ENCODE data around the gene CYB5B.

CYB5B gene

DNA sequence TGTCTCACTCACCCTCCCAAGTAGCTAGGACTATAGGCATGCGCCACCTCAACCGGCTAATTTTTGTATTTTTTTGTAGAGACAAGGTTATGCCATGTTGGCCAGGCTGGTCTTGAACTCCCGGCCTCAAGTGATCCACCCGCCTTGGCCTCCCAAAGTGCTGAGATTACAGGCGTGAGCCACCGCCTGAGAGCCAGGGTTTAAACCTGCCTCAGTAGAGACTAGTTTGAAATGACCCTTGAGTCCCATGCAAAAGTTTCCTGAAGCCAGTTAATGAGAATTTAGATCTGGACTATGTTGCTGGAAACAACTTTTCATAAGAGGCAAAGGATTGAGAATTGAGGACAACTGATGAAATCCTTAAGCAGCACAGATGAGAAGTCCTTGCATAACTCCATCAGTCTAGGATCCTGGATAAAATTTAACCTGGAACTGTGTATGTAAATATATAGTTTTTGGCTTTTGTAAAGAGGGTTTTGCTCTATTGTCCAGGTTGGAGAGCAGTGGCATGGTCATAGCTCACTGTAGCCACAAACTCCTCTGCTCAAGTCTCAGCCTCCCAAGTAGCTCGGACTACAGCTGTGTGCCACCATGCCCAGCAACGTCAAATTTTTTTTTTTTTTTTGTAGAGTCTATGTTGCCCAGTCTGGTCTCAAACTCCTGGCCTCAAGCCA is 43.2 kb downstream of the CYB5B start:
- TF ChIP-seq, protein P1, sequence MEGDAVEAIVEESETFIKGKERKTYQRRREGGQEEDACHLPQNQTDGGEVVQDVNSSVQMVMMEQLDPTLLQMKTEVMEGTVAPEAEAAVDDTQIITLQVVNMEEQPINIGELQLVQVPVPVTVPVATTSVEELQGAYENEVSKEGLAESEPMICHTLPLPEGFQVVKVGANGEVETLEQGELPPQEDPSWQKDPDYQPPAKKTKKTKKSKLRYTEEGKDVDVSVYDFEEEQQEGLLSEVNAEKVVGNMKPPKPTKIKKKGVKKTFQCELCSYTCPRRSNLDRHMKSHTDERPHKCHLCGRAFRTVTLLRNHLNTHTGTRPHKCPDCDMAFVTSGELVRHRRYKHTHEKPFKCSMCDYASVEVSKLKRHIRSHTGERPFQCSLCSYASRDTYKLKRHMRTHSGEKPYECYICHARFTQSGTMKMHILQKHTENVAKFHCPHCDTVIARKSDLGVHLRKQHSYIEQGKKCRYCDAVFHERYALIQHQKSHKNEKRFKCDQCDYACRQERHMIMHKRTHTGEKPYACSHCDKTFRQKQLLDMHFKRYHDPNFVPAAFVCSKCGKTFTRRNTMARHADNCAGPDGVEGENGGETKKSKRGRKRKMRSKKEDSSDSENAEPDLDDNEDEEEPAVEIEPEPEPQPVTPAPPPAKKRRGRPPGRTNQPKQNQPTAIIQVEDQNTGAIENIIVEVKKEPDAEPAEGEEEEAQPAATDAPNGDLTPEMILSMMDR (IDR thresholded peaks at IDR 0.05; ENCODE audit: low read depth, low read length): no peak
- no peak for TF ChIP-seq EZH2phosphoT487 (IDR thresholded peaks at IDR 0.05; ENCODE audit: low read depth)
- H3K4me2 ChIP-seq (ENCODE audit: low read length): peak overlapping the region; percentile 63; the same call in 1 of the 2 replicates
- no peaks in the 10 kb centered on the region for H3K9me3 ChIP-seq (ENCODE audit: insufficient read depth, low read length)
- peaks cover 92% of the 10 kb centered on the region for H3K4me1 ChIP-seq (ENCODE audit: low read length)
- H3K79me2 ChIP-seq (ENCODE audit: low read length): peaks cover 9% of the 10 kb centered on the region; the same call in 1 of the 2 replicates
- no peak overlapping the region for H3K9ac ChIP-seq (ENCODE audit: low read length)
- H4K20me1 ChIP-seq (ENCODE audit: insufficient read depth, low read length): peaks cover 7% of the 10 kb centered on the region; the same call in 1 of the 2 replicates
- no peaks in the 10 kb centered on the region for H3K27me3 ChIP-seq (ENCODE audit: low read depth, low read length)
- H3K4me3 ChIP-seq (ENCODE audit: low read length): no peak overlapping the region
- no peak overlapping the region for H2AFZ ChIP-seq (ENCODE audit: low read depth, low read length)
- no peak overlapping the region for H3K27ac ChIP-seq (ENCODE audit: low read length)
- H3K36me3 ChIP-seq (replicated peaks; ENCODE audit: low read depth, low read length): peaks cover 26% of the 10 kb centered on the region

DNA sequence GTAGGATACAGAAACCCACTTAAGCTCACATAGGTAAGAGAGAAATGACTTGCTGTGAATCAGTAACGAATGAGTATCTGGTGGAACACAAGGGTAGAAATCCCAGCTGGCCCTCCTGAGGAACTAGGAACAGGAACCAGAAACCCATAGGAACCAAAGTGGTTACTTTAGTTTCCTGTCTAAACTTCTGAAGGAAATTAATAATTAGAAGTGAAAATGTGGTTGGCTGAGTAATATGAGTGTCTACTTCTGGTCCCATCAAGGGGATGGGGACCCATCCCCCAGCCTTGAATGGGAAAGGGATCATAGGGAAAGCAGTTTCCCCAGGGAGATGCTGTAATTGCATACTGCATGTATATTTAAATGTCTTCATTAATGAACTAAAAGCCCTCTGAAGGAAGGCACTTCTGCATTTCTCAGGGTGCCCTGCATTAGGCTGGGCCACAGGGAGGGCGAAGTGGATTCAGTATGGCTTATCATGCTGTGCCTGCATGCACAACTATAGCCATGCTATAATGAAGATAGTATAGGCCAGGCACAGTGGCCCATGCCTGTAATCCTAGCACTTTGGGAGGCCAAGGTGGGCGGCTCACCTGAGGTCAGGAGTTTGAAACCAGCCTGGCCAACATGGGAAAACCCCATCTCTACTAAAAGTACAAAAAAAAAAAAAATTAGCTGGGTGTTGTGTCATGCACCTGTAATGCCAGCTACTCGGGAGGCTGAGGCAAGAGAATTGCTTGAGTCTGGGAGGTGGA is 45.6 kb downstream of the CYB5B start:
- H3K27me3 ChIP-seq (ENCODE audit: low read depth, low read length): no peaks in the 10 kb centered on the region
- H3K79me2 ChIP-seq (ENCODE audit: low read length): peaks cover 9% of the 10 kb centered on the region; the same call in 1 of the 2 replicates
- H2AFZ ChIP-seq (ENCODE audit: low read depth, low read length): no peak overlapping the region
- no peaks in the 10 kb centered on the region for H3K9me3 ChIP-seq (ENCODE audit: insufficient read depth, low read length)
- peaks cover 7% of the 10 kb centered on the region; the same call in 1 of the 2 replicates for H4K20me1 ChIP-seq (ENCODE audit: insufficient read depth, low read length)
- H3K4me3 ChIP-seq (ENCODE audit: low read length): peak overlapping the region; percentile 52
- TF ChIP-seq, protein P1 (IDR thresholded peaks at IDR 0.05; ENCODE audit: low read depth, low read length): no peak
- TF ChIP-seq EZH2phosphoT487 (IDR thresholded peaks at IDR 0.05; ENCODE audit: low read depth): peak; percentile 93
- H3K4me2 ChIP-seq (ENCODE audit: low read length): peak overlapping the region; percentile 65
- H3K36me3 ChIP-seq (replicated peaks; ENCODE audit: low read depth, low read length): peaks cover 7% of the 10 kb centered on the region
- H3K9ac ChIP-seq (ENCODE audit: low read length): peak overlapping the region; percentile 41; the same call in 1 of the 2 replicates
- peak overlapping the region; percentile 89 for H3K27ac ChIP-seq (ENCODE audit: low read length)
- H3K4me1 ChIP-seq (ENCODE audit: low read length): peaks cover 85% of the 10 kb centered on the region

DNA sequence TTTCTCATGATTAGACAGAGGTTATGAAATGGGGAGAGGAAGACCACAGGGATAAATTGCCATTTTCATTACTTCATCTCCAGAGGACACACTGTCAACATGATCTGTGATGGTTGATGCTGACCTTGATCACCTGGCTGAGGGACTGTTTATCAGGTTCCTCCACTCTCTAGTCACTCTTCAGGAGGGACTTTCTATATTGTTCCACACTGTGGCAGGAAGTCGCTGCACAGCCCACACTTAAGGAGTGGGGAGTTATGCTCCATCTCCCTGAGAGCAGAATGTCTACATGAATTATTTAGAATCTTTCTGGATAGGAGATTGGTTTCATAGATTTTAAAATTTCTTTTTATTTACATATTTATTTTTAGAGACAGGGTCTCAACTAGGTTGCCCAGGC is 46.7 kb downstream of the CYB5B start:
- Histone ChIP-seq H3K9ac (ENCODE audit: low read length) (peak overlapping the region; percentile 41; the same call in 1 of the 2 replicates), H3K4me3 (ENCODE audit: low read length) (peak overlapping the region; percentile 52; the same call in 1 of the 2 replicates), H3K27me3 (ENCODE audit: low read depth, low read length) (no peaks in the 10 kb centered on the region), H4K20me1 (ENCODE audit: insufficient read depth, low read length) (peaks cover 2% of the 10 kb centered on the region; the same call in 1 of the 2 replicates), H3K4me2 (ENCODE audit: low read length) (peak overlapping the region; percentile 65), H3K36me3 (replicated peaks; ENCODE audit: low read depth, low read length) (peaks cover 7% of the 10 kb centered on the region), H3K4me1 (ENCODE audit: low read length) (peaks cover 73% of the 10 kb centered on the region), H3K9me3 (ENCODE audit: insufficient read depth, low read length) (no peaks in the 10 kb centered on the region), H3K27ac (ENCODE audit: low read length) (peak overlapping the region; percentile 89), H3K79me2 (ENCODE audit: low read length) (peaks cover 9% of the 10 kb centered on the region; the same call in 1 of the 2 replicates), H2AFZ (ENCODE audit: low read depth, low read length) (no peak overlapping the region)
- no peak for TF ChIP-seq EZH2phosphoT487 (IDR thresholded peaks at IDR 0.05; ENCODE audit: low read depth)
- TF ChIP-seq, protein P1 (IDR thresholded peaks at IDR 0.05; ENCODE audit: low read depth, low read length): no peak

DNA sequence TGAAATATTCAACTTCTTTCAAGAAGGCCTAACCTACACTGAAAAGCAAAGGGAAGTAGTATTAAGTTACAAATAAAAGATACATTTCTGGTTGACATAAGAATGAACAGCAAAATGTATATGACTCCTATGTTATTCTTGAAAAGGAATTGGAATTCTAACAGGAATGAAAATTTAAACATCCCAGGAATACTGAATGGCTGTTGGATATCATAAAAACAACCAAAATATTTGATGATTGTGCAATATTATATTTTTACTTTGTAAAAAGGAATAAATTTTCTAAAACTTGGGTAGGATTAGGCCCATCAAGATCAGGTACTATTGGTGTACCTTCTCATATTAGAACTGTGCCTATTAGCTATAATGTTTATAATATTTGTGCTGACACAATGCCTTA is 50.0 kb downstream of the CYB5B start:
- H2AFZ ChIP-seq (ENCODE audit: low read depth, low read length): no peak overlapping the region
- H3K4me1 ChIP-seq (ENCODE audit: low read length): peaks cover 40% of the 10 kb centered on the region
- H3K4me3 ChIP-seq (ENCODE audit: low read length): no peak overlapping the region
- H3K4me2 ChIP-seq (ENCODE audit: low read length): no peak overlapping the region
- no peaks in the 10 kb centered on the region for H3K27me3 ChIP-seq (ENCODE audit: low read depth, low read length)
- no peak overlapping the region for H3K9ac ChIP-seq (ENCODE audit: low read length)
- no peaks in the 10 kb centered on the region for H3K79me2 ChIP-seq (ENCODE audit: low read length)
- no peaks in the 10 kb centered on the region for H3K36me3 ChIP-seq (replicated peaks; ENCODE audit: low read depth, low read length)
- peaks cover 2% of the 10 kb centered on the region; the same call in 1 of the 2 replicates for H4K20me1 ChIP-seq (ENCODE audit: insufficient read depth, low read length)
- TF ChIP-seq, protein P1 (IDR thresholded peaks at IDR 0.05; ENCODE audit: low read depth, low read length): no peak
- TF ChIP-seq EZH2phosphoT487 (IDR thresholded peaks at IDR 0.05; ENCODE audit: low read depth): no peak
- H3K9me3 ChIP-seq (ENCODE audit: insufficient read depth, low read length): no peaks in the 10 kb centered on the region
- no peak overlapping the region for H3K27ac ChIP-seq (ENCODE audit: low read length)
